ENCODE results near the gene SORCS2. TPM values are rescaled to one million over a fixed set of nuclear protein-coding genes. Genes with fewer than 3 reads are reported as not detected.

The SORCS2 gene
- total RNA-seq, 6 donors from 2014 or later, result 2.2 to 28.3 (median 7.2) TPM

GRCh38 chr4:7297881-7298280 is 105.5 kb downstream of the SORCS2 start:
- WGBS, 2 donors, result 68 to 84% methylated on average over 5 to 8 of the region's 8 CpGs
- TF ChIP-seq POLR2AphosphoS5 (IDR thresholded peaks at IDR 0.05) (no peak), POLR2A (IDR thresholded peaks at IDR 0.05) (no peak), EP300 (IDR thresholded peaks at IDR 0.05) (no peak)
- TF ChIP-seq, protein P1, sequence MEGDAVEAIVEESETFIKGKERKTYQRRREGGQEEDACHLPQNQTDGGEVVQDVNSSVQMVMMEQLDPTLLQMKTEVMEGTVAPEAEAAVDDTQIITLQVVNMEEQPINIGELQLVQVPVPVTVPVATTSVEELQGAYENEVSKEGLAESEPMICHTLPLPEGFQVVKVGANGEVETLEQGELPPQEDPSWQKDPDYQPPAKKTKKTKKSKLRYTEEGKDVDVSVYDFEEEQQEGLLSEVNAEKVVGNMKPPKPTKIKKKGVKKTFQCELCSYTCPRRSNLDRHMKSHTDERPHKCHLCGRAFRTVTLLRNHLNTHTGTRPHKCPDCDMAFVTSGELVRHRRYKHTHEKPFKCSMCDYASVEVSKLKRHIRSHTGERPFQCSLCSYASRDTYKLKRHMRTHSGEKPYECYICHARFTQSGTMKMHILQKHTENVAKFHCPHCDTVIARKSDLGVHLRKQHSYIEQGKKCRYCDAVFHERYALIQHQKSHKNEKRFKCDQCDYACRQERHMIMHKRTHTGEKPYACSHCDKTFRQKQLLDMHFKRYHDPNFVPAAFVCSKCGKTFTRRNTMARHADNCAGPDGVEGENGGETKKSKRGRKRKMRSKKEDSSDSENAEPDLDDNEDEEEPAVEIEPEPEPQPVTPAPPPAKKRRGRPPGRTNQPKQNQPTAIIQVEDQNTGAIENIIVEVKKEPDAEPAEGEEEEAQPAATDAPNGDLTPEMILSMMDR (IDR thresholded peaks at IDR 0.05), result no peak

DNA sequence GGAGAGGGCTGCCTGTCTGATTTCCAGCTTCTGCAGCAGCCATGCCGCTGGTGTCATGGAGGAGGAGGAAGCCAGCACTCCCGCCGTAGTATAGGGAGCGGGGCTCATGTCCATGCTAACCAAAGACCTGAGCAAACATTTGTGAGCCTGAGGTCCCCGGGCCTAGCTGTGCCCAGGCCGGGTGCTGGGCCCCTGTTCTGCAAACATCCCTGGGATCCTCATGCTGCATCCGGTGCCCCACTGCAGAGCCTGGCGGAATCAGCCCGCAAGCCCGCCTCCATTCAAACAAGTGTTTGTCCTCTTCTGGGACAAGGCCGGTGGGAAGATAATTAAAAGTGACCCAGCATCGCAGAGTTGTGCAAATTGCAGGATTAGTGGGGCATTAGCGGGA is 106.3 kb downstream of the SORCS2 start:
- DNase-seq (no peak), ATAC-seq (ENCODE audit: low FRiP score in 2 of 2) (no peak)
- WGBS, 2 donors, result 65 to 70% methylated on average over 12 to 13 of the region's 13 CpGs
- peaks cover 0 to 8% (median 2%) of the 10 kb centered on the region in 4 donors for H3K4me1 ChIP-seq
- no peaks in the 10 kb centered on the region for H3K27me3 ChIP-seq
- H3K9me3 ChIP-seq, result no peaks in the 10 kb centered on the region
- no peak overlapping the region for H3K4me3 ChIP-seq
- TF ChIP-seq POLR2A (IDR thresholded peaks at IDR 0.05) (no peak), EP300 (IDR thresholded peaks at IDR 0.05) (no peak), POLR2AphosphoS5 (IDR thresholded peaks at IDR 0.05) (no peak)
- TF ChIP-seq, protein P1 (IDR thresholded peaks at IDR 0.05), result no peak
- H3K27ac ChIP-seq, result no peak overlapping the region
- H3K36me3 ChIP-seq, result no peaks in the 10 kb centered on the region

More at GRCh38 chr4:7297881-7298280, 105.5 kb downstream of the SORCS2 start:
- DNase-seq (no peak), ATAC-seq (ENCODE audit: low FRiP score in 2 of 2) (no peak)
- peaks cover 0 to 8% (median 2%) of the 10 kb centered on the region in 4 donors for H3K4me1 ChIP-seq
- H3K27ac ChIP-seq, result no peak overlapping the region
- H3K36me3 ChIP-seq, result no peaks in the 10 kb centered on the region
- H3K9me3 ChIP-seq, result no peaks in the 10 kb centered on the region
- no peak overlapping the region for H3K4me3 ChIP-seq
- no peaks in the 10 kb centered on the region for H3K27me3 ChIP-seq

GRCh38 chr4:7299010-7299907 is 106.9 kb downstream of the SORCS2 start:
- ATAC-seq (ENCODE audit: low FRiP score in 2 of 2) (no peak), DNase-seq (no peak)
- Histone ChIP-seq H3K27ac (no peak overlapping the region), H3K36me3 (no peaks in the 10 kb centered on the region), H3K27me3 (no peaks in the 10 kb centered on the region), H3K4me3 (no peak overlapping the region), H3K9me3 (no peaks in the 10 kb centered on the region), H3K4me1 (peaks cover 0 to 8% (median 2%) of the 10 kb centered on the region in 4 donors)
- TF ChIP-seq POLR2AphosphoS5 (IDR thresholded peaks at IDR 0.05), result no peak
- TF ChIP-seq POLR2A (IDR thresholded peaks at IDR 0.05), result no peak
- no peak for TF ChIP-seq EP300 (IDR thresholded peaks at IDR 0.05)
- TF ChIP-seq, protein P1 (IDR thresholded peaks at IDR 0.05), result no peak
- WGBS, 2 donors, result 63 to 70% methylated on average over 30 of the region's 30 CpGs

GRCh38 chr4:7299908-7300710 is 107.8 kb downstream of the SORCS2 start:
- H3K4me3 ChIP-seq, result no peak overlapping the region
- H3K9me3 ChIP-seq, result no peaks in the 10 kb centered on the region
- no peaks in the 10 kb centered on the region for H3K27me3 ChIP-seq
- no peak for TF ChIP-seq POLR2AphosphoS5 (IDR thresholded peaks at IDR 0.05)
- no peak for TF ChIP-seq POLR2A (IDR thresholded peaks at IDR 0.05)
- TF ChIP-seq, protein P1 (IDR thresholded peaks at IDR 0.05), result no peak
- no peak for TF ChIP-seq EP300 (IDR thresholded peaks at IDR 0.05)
- ATAC-seq (ENCODE audit: low FRiP score in 2 of 2) (no peak), DNase-seq (no peak)
- no peaks in the 10 kb centered on the region for H3K36me3 ChIP-seq
- WGBS, 2 donors, result 81 to 87% methylated on average over 26 of the region's 26 CpGs
- peaks cover 0 to 8% (median 1%) of the 10 kb centered on the region in 4 donors for H3K4me1 ChIP-seq
- H3K27ac ChIP-seq, result no peak overlapping the region
